GM21526 (cell line): ENCODE measurements around the gene TLL2.

Source experiments
- ATAC-seq: cut with Tn5 transposase; IDR thresholded peaks from one replicate; pipeline ENCODE4 v1.9.1; 2021; ENCODE audit warnings: moderate library complexity; ENCODE audit not compliant: unreplicated experiment, low FRiP score

The TLL2 gene

DNA sequence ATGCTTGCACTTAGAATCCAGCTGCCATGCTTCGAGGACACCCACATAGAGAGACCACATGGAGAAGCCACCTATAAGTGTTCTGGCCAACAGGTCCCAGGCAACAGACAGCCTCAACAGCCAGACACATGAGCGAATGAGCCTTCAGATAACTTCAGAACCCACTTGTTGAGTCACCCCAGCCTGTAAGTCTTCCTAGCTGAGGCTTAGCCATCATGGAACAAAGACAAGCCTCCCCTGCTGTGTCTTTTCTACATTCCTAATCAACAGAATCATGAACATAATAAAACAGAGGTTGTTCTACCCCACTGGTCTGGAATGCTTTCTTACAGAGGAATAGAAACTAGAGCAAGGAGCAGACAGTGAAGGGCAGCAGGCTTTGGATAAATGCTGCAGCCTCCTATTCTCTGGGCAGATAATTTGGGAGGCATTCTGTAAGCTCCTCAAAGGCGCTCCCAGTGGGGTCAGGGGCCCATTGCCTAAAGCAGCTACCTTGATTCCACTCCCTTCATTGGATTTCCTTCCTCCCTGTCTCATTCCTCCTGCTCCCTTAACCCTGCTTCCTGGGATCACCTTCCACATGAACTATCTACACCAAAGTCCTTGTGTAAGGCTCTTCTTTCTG lies 4.6 kb downstream of the TLL2 start:
- no peak for ATAC-seq

DNA sequence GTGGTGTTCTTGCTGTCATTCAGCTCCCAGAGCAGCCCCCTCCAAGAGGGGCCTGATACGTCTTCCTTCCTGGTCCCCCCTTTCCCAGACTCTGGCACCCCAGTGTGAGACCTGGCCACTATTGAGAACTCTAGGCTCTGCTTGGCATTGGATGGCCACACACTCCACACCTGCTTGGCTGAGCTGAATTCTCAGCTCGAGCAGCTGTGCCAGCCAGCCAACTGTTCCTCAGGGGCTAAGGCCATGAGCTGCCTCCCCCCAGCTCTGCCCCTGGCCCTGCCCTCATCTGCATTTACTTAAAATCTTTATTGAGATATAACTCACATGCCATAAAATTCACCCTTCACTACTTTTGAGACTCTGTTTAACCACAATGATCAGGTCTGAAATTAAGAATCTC lies 6.7 kb downstream of the TLL2 start:
- no peak for ATAC-seq

DNA sequence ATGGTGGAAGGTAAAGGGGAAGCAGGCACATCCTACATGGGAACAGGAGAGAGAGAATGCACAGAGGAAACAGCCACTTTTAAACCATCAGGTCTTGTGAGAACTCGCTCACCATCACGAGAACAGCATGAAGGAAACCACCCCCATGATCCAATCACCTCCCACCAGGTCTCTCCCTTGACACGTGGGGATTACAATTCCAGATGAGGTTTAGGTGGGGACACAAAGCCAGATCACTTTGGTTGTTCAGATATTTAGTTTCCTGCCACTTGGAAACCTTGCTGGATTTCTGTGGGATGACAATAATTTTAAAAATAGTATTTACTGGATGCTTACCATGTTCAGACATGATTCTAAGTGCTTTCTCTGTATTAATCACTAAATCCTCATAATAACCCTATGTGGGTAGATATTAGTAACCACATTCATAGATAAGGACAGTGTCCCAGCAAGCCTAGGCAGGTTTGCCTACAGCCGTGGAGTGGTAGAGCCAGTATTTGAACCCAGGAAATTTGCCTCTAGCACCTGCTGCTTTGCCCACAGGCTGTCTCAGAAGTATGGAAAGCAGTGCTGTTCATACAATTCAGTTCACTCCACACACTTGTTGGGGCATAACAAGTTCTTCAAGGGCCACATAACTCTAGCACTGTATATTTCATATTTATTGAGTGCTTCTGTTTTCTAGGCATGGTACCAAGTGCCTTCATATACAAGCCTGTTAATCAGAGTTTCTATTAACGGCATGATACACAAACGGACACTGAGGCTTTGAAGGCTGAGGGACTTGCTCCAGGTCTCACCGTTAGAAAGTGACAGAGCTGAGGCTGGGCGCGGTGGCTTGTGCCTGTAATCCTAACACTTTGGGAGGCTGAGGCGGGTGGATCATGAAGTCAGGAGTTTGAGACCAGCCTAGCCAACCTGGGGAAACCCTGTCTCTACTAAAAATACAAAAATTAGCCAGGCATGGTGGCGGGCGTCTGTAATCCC lies 8.3 kb downstream of the TLL2 start:
- ATAC-seq = no peak

DNA sequence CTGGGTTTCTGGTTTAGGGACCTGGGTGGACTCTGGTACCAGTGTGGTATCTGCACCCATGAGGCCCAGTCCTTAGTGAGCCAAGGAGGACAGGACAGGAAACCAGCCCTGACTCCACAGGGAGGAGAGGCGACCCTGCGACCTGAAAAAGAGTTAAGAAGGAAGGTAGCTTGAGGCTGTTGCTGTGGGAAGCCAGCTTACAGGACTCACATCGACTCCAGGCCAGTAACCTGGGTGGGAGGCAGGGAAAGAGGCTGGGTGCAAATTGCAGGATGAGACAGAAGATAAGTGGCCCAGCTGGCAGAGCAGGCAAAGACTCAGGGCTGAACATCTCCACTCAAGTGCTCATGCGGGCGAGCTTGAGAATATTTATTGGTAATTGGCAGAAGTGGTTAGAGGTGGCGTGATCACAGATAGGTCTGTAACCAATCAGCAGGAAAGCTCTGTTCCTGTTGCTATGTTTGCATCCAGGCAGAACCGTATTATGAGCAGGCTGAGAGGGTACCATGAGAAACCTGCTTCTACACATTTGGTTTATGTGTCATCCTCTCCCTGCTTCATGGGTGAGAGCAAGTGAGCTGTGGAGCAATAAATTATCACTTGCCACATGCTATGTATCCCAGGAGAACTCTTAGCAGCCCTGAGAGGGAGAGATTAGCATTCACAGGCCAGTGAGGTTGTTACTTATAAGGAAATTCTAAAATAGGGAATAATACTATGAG lies 11.0 kb downstream of the TLL2 start:
- ATAC-seq = no peak

DNA sequence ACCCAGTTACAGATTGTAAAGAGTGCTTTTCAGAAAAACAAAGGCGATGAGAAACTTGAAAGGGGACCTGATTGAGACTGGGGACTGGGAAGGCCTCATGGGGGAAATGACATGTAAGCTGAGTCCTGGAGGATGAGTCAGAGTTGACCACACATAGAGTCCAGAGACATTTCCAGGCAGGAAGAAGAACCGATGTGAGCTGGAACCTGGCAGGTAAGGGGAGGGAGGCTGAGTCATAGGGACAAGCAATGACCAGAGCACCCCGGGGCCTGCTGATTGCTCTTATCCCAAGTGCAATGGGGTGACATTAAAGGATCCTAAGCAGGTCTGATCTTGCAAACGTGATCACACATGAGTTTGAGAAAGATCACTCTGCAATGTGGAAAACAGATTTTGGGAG lies 11.7 kb downstream of the TLL2 start:
- no peak for ATAC-seq

DNA sequence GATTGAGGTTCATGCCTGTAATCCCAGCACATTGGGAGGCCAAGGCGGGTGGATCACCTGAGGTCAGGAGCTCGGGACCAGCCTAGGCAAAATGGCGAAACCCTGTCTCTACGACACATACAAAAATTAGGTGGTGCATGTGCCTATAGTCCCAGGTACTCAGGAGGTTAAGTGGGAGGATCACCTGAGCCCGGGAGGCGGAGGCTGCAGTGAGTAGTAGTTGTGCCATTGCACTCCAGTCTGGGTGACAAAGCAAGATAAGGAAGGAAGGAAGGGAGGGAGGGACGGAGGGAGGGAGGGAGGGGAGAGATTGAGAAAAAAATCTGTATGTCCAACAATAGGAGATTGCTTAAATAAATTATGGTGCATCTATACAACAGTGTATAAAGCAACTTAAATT lies 13.2 kb downstream of the TLL2 start:
- no peak for ATAC-seq

DNA sequence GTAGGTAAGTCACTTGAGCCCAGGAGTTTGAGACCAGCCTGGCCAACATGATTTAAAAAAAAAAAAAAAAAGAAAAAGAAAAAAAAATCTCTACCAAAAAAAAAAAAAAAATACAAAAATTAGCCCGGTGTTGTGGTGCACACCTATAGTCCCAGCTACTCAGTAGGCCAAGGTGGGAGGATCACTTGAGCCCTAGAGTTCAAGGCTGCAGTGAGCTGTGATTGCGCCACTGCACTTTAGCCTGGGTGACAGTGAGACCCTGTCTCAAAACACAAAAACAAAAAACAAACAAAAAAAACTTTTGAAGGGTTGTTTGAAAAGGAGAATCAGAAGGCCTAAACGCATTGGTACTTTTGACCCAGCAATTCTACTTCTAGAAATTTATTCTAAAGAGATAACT lies 13.7 kb downstream of the TLL2 start:
- no peak for ATAC-seq

DNA sequence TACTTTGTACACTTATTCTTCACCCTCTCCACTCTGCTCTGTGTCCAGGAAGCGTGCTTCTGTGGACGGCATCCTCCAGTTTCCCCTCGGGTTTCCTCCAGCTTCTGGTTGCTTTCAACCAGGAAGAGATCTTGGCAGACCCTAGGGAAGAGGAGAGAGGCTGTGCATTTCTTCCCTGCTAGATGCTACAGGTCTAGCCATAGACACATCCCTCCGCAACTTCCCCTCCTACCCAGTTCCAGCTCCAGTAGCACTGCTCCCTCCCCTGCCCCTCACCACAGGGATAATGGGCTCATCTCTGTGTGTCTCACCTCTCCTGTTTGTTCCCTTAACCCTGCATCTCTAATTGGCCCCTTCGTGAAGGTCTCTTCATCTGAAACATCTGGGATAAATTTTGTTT lies 16.3 kb downstream of the TLL2 start:
- ATAC-seq = no peak

DNA sequence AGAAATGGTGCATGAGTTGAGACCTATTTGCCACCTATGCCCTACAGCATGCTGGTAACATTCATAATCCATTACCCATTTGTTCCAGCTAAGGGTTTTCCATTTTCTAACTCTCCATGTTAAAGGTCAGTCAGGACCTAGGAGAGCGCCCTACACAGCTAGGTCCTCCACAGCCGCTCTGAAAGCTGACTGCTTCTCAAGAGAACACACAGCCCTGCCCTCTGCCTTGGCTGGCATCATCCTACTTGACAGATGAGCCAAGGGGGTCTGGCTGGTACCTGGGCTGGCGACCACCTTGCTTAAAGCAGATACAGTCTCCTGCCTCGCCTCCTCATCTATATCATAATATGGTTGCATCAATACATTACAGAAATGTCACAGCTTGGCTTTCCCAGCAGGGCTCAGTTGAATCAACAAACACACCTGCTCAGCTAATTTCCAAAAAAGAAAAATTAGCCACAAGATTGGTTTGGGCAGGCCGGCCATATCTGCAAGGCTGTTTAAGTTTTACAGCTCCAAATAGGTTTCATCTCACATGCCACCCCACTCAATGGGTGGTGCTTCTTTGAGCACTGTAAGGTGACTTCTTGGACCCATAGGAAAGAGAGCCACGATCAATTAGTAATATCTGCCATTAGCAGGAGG lies 17.3 kb downstream of the TLL2 start:
- ATAC-seq = no peak

DNA sequence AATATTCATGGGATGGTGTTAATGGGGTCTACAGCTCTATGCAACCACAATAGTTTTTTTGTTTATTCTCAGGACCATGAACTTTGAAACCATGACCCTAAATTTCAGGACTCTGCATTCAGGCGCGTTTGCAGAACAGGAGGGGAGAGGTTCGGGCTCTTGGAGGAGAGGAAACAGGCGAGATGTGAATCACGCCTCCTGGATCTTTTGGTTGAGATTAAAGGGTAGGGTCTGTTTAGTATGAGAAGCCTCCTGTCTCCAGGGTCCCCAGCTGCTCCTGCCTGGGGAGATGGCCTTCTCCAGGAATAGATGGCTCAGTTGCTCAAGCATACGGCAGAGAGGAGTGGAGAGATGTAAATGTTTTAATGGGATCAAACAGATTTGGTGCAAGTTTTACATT lies 18.2 kb downstream of the TLL2 start:
- no peak for ATAC-seq

DNA sequence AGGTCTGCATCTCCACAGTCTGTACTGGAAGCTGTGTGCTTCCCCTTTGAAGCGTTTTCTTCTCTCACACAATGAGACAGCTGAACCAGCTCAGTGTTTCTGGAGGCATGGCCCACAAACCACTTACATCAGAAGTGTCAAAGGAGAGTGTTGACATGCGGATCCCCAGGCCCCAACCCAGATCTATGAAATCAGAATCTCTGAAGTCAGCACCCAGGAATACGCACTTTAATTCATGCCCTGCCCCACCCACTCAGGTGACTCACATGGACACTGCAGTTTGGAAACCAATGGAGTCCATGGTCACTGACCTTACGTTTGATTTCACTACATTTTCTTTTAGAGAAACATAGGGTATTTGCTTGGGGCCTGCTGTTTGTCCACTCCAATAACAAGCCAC lies 19.0 kb downstream of the TLL2 start:
- ATAC-seq = no peak

DNA sequence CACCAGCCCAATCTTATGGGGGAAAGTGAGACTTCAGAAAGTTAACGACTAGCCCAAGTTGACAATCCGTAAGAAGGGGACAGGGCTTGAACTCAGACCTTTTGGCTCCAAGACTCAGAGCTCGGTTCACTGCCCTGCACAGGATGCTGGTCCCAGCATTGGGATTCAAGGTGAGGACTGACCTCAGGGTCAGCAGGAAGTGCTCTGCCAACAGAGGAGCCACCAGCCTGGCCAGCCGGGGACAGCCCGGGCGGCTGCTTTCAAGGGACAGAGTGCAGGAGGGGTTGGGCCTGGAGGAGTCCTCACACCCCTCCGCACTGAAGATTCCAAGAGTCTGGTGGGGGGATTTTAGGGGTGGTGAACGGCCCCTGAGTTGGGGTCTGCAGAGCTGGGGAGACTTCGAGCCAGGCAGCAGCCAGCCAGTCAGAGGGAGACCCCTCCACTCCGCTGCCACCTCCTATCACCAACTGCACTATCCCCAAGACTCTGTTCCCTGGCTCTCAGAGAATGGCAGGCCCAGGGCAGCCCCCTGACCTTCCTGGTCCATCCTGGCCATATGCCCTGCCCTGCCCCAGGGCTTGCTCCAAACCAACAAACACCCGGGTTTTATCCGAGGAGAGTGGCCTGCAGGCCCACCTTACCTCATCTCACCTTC lies 19.7 kb downstream of the TLL2 start:
- no peak for ATAC-seq

DNA sequence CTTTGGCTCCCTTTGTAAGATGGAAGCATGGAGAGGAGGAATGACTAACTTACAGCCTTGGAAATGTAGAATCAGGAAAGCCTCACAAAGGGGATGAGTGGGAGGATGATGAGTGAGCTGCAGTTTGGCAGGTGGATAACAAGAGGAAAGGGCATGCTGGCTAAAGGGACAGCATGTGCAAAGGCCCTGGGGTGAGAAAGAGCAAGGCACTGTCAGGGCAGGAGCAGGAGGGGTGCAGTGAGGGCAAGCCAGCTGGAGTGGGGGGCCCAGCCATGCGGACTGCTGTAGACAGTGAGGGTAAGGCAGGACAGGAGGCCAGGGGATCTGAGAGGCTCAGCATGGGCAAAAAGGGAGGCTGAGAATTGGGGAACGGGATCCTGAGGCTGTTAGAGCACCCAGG lies 20.5 kb downstream of the TLL2 start:
- no peak for ATAC-seq

DNA sequence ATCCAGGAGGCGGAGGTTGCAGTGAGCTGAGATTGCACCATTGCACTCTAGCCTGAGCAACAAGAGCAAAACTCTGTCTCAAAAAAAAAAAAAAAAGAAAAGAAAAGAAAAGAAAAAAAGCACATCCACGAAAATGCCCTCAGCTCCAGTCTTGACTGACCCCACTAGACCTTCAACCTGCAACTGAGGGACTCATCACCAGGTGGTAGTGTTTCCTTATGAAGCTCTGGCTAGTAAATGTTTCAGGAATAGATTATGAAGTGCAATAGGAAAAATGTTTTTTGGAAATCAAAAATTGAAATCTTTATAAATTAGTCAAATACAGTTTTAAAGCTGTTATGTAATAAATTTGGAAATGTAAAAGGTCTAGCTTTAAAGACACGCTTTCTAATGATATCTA lies 22.4 kb downstream of the TLL2 start:
- no peak for ATAC-seq

DNA sequence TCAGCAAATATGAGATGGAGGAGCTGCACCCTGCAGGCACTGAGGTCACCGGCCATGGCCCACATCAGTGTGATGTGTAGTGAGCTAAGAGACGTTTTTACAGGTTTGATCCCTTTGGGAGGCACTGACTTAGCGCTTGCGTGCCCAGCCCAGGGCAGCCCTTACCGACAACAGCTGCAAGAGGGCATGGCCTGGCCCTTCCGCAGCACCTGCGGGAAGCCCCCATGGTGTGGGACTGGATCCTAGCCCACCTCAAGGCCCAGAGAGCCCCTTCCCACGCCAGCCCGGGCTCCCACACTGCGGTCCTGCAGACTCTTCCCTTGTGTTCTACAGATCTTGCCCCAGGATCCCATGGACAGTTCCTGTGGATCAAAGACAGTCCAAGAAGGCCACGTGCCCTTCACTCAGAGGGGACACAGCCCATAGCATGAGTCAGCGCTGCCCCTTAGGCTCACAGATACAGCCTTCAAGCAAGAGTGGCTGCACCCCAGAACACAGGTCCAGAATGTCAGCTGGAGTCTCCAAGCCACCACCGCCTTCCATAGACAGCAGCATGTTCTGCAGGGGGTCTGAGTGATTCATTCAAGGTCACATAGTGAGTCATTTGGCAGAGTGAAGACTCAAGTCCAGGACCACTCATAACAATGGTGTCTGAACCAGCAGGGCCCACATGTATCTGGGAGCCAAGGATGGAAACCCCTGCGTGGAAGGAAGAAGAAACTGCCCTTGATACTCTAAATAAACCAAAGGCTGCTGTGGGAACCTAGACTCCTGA lies 25.4 kb downstream of the TLL2 start:
- ATAC-seq = no peak

DNA sequence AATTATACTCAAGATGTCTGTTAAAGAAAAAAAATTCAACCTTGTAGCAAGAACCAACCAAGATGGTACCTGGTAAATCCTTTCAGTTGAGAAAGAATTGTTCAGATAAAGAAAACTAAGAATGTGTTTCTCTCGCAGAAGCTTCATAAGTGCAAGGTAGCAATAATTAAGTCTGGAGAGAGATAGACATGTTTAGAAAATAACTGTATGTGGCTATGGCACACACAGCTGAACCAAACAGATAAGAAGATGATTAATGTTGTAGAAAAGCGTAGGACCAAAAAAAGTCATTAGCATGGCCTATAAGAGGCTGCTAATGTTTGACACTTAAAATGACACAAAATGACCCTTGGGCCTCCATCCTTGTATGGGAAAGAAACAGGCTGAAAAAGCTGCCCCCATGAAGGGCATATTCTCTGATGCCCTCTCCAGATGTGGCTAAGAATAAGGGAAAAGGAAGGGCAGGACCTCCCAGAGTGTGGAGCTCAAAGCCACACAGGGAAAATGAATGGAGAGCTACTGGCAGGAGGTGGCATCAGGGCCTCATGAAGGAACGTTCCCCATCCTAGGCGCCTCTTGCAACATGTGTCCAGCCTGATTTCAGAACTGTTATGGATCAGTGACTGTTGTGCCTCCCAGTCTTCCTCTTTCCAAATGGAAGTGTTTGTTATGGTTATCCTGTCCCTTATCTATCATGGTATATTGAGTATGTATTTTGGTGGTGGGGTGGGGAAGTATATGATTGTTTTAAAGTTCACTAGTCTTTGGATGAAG lies 30.7 kb downstream of the TLL2 start:
- ATAC-seq = no peak

DNA sequence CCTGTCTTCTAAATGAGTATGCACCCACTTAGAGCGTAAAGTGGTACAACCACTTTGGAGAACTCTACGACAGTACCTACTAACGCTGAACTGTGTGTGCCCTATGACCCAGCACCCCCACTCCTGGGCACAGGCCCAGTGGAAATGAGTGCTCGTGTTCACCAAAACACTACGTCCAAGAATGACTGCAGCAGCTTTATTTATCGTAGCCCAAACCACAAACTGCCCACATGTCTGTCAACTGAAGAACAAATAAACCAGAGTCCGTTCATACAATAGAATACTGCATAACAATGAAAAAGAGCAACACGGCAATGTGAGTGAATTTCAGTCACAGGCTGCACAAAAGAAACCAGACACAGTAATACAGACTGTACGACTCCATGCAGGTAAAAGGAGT lies 35.4 kb downstream of the TLL2 start:
- ATAC-seq = no peak

DNA sequence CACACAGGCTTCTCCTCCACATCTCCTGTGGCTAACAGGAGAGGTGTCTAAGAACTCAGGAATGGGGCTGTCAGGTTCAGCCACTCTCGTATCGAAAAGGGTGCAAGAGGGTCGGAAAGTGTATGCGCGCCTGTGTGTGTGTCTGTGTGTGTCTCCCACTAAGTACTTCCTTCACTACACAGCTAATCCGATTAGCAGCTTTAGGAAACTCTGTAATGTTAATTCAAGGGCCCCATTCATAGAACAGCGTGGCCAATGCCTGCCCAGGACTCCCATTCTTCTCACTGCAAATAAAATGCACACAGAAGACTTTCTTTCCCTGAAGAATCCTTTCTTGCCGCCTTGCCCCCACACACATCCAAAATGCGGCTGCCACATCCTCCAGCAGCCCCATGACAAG lies 39.9 kb downstream of the TLL2 start:
- no peak for ATAC-seq
